K562 treated with DMSO at 1 percent for 12 hours (cell line): ENCODE data around the gene USP17L25. TPM values are rescaled to one million over a fixed set of nuclear protein-coding genes. Genes with fewer than 3 reads are reported as not detected.

ENCODE experiments used
- total RNA-seq: library from RNA; unstranded; fragments of 300-600 nt; gene quantifications from 2 replicates; pipeline ENCODE4 v1.2.3, GENCODE V29; 2022; ENCODE audit not compliant: insufficient read depth

The USP17L25 gene, protein sequence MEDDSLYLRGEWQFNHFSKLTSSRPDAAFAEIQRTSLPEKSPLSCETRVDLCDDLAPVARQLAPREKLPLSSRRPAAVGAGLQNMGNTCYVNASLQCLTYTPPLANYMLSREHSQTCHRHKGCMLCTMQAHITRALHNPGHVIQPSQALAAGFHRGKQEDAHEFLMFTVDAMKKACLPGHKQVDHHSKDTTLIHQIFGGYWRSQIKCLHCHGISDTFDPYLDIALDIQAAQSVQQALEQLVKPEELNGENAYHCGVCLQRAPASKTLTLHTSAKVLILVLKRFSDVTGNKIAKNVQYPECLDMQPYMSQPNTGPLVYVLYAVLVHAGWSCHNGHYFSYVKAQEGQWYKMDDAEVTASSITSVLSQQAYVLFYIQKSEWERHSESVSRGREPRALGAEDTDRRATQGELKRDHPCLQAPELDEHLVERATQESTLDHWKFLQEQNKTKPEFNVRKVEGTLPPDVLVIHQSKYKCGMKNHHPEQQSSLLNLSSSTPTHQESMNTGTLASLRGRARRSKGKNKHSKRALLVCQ
- not detected in 2 replicates for total RNA-seq

DNA sequence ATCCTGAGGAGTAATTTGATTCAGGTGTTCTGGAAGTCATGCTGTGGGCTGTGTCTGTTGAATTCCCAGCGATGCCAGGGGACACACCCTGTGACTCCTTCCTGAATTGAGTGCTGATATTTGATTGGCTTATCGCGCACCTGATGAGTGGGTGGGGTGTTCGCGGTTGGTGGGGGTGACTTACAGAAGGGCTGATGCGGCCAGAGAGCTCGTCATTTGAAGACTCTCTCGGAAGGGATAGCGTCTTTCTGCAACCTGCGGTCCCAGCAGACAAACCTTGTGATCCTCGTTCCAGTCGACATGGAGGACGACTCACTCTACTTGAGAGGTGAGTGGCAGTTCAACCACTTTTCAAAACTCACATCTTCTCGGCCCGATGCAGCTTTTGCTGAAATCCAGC lies at the start of gene USP17L25:
Gene USP17L25 (plus strand): TSS at position 301 of the 400 bp plus-strand sequence. CDS start 0 bp downstream, at position 301.

DNA sequence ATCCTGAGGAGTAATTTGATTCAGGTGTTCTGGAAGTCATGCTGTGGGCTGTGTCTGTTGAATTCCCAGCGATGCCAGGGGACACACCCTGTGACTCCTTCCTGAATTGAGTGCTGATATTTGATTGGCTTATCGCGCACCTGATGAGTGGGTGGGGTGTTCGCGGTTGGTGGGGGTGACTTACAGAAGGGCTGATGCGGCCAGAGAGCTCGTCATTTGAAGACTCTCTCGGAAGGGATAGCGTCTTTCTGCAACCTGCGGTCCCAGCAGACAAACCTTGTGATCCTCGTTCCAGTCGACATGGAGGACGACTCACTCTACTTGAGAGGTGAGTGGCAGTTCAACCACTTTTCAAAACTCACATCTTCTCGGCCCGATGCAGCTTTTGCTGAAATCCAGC lies 4.8 kb upstream of the USP17L25 start, which contains the start of gene USP17L24:
Gene USP17L24 (plus strand): TSS at position 301 of the 400 bp plus-strand sequence. CDS start 0 bp downstream, at position 301.

DNA sequence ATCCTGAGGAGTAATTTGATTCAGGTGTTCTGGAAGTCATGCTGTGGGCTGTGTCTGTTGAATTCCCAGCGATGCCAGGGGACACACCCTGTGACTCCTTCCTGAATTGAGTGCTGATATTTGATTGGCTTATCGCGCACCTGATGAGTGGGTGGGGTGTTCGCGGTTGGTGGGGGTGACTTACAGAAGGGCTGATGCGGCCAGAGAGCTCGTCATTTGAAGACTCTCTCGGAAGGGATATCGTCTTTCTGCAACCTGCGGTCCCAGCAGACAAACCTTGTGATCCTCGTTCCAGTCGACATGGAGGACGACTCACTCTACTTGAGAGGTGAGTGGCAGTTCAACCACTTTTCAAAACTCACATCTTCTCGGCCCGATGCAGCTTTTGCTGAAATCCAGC lies 4.6 kb downstream of the USP17L25 start, which contains the start of gene USP17L26:
Gene USP17L26 (plus strand): TSS at position 301 of the 400 bp plus-strand sequence. CDS start 0 bp downstream, at position 301.

DNA sequence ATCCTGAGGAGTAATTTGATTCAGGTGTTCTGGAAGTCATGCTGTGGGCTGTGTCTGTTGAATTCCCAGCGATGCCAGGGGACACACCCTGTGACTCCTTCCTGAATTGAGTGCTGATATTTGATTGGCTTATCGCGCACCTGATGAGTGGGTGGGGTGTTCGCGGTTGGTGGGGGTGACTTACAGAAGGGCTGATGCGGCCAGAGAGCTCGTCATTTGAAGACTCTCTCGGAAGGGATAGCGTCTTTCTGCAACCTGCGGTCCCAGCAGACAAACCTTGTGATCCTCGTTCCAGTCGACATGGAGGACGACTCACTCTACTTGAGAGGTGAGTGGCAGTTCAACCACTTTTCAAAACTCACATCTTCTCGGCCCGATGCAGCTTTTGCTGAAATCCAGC lies 9.4 kb downstream of the USP17L25 start, which contains the start of gene USP17L5:
Gene USP17L5 (plus strand): TSS at position 301 of the 400 bp plus-strand sequence. CDS start 0 bp downstream, at position 301.

DNA sequence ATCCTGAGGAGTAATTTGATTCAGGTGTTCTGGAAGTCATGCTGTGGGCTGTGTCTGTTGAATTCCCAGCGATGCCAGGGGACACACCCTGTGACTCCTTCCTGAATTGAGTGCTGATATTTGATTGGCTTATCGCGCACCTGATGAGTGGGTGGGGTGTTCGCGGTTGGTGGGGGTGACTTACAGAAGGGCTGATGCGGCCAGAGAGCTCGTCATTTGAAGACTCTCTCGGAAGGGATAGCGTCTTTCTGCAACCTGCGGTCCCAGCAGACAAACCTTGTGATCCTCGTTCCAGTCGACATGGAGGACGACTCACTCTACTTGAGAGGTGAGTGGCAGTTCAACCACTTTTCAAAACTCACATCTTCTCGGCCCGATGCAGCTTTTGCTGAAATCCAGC lies 14.1 kb downstream of the USP17L25 start, which contains the start of gene USP17L27:
Gene USP17L27 (plus strand): TSS at position 301 of the 400 bp plus-strand sequence. CDS start 0 bp downstream, at position 301.

DNA sequence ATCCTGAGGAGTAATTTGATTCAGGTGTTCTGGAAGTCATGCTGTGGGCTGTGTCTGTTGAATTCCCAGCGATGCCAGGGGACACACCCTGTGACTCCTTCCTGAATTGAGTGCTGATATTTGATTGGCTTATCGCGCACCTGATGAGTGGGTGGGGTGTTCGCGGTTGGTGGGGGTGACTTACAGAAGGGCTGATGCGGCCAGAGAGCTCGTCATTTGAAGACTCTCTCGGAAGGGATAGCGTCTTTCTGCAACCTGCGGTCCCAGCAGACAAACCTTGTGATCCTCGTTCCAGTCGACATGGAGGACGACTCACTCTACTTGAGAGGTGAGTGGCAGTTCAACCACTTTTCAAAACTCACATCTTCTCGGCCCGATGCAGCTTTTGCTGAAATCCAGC lies 18.9 kb downstream of the USP17L25 start, which contains the start of gene USP17L28:
Gene USP17L28 (plus strand): TSS at position 301 of the 400 bp plus-strand sequence. CDS start 0 bp downstream, at position 301.

DNA sequence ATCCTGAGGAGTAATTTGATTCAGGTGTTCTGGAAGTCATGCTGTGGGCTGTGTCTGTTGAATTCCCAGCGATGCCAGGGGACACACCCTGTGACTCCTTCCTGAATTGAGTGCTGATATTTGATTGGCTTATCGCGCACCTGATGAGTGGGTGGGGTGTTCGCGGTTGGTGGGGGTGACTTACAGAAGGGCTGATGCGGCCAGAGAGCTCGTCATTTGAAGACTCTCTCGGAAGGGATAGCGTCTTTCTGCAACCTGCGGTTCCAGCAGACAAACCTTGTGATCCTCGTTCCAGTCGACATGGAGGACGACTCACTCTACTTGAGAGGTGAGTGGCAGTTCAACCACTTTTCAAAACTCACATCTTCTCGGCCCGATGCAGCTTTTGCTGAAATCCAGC lies 23.6 kb downstream of the USP17L25 start, which contains the start of gene USP17L29:
Gene USP17L29 (plus strand): TSS at position 301 of the 400 bp plus-strand sequence. CDS start 0 bp downstream, at position 301.

DNA sequence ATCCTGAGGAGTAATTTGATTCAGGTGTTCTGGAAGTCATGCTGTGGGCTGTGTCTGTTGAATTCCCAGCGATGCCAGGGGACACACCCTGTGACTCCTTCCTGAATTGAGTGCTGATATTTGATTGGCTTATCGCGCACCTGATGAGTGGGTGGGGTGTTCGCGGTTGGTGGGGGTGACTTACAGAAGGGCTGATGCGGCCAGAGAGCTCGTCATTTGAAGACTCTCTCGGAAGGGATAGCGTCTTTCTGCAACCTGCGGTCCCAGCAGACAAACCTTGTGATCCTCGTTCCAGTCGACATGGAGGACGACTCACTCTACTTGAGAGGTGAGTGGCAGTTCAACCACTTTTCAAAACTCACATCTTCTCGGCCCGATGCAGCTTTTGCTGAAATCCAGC lies 33.1 kb downstream of the USP17L25 start, which contains the start of gene USP17L30:
Gene USP17L30 (plus strand): TSS at position 301 of the 400 bp plus-strand sequence. CDS start 0 bp downstream, at position 301.

Other genes with a start within 250 kb of the USP17L25 start
- not detected in 2 replicates for gene FAM90A26, start 159.5 kb upstream of the USP17L25 start, total RNA-seq
- gene USP17L10, start 119.3 kb upstream of the USP17L25 start, total RNA-seq = not detected in 2 replicates
- gene USP17L11, start 114.5 kb upstream of the USP17L25 start, total RNA-seq = not detected in 2 replicates
- not detected in 2 replicates for gene USP17L12, start 109.8 kb upstream of the USP17L25 start, total RNA-seq
- gene USP17L13, start 105.0 kb upstream of the USP17L25 start, total RNA-seq = not detected in 2 replicates
- gene USP17L15, start 95.5 kb upstream of the USP17L25 start, total RNA-seq = not detected in 2 replicates
- not detected in 2 replicates for gene USP17L17, start 86.0 kb upstream of the USP17L25 start, total RNA-seq
- gene USP17L18, start 81.3 kb upstream of the USP17L25 start, total RNA-seq = not detected in 2 replicates
- gene USP17L19, start 76.5 kb upstream of the USP17L25 start, total RNA-seq = not detected in 2 replicates
- not detected in 2 replicates for gene USP17L20, start 71.8 kb upstream of the USP17L25 start, total RNA-seq
- not detected in 2 replicates for gene USP17L21, start 67.0 kb upstream of the USP17L25 start, total RNA-seq
- not detected in 2 replicates for gene USP17L22, start 62.3 kb upstream of the USP17L25 start, total RNA-seq
- not detected in 2 replicates for gene USP17L24, start 4.7 kb upstream of the USP17L25 start, total RNA-seq
- gene USP17L26, start 4.7 kb downstream of the USP17L25 start, total RNA-seq = not detected in 2 replicates
- not detected in 2 replicates for gene USP17L5, start 9.5 kb downstream of the USP17L25 start, total RNA-seq
- not detected in 2 replicates for gene USP17L27, start 14.2 kb downstream of the USP17L25 start, total RNA-seq
- gene USP17L28, start 19.0 kb downstream of the USP17L25 start, total RNA-seq = not detected in 2 replicates
- gene USP17L29, start 23.7 kb downstream of the USP17L25 start, total RNA-seq = not detected in 2 replicates
- not detected in 2 replicates for gene USP17L30, start 33.2 kb downstream of the USP17L25 start, total RNA-seq
- not detected in 2 replicates for gene DEFB131A, start 114.5 kb downstream of the USP17L25 start, total RNA-seq